A673 (cell line): ENCODE results near the gene EPB41L3. TPM values are rescaled to one million over a fixed set of nuclear protein-coding genes. Genes with fewer than 3 reads are reported as not detected.

Source experiments
- BruUV-seq: library from RNA; stranded (reverse); fragments of 400-500 nt; replicated peaks from 2 replicates; lab custom pipeline; 2021; lab: Mats Ljungman, UMichigan
- CTCF ChIA-PET: fragments of 300-600 bp; sonication (Branson Sonifier 250); formaldehyde crosslinking; loops from one replicate; lab custom pipeline; 2022; ENCODE audit warnings: antibody characterized with exemption; lab: Charles Lee
- POLR2A ChIA-PET: fragments of 300-600 bp; sonication (Branson Sonifier 250); formaldehyde crosslinking; loops from one replicate; lab custom pipeline; 2022; ENCODE audit warnings: antibody characterized with exemption; ENCODE audit not compliant: low non-redundant PET; lab: Charles Lee
- DNase-seq: peaks from one replicate; pipeline ENCODE4 v3.0.0-alpha.2; 2015; ENCODE audit warnings: low spot score
- H3K27ac ChIP-seq: fragments of 200-600 bp; sonication (generic); 2 replicates; pipeline ENCODE4 v1.5.1; 2016; ENCODE audit warnings: mixed run types, low read depth, mild to moderate bottlenecking, mixed read lengths, antibody characterized with exemption, low read length; ENCODE audit not compliant: poor library complexity, severe bottlenecking
- H3K27me3 ChIP-seq: fragments of 200-600 bp; sonication (generic); replicated peaks from 2 replicates; pipeline ENCODE4 v1.6.1; 2017; ENCODE audit warnings: mixed run types, low read depth, mild to moderate bottlenecking, mixed read lengths, antibody characterized with exemption, low read length; ENCODE audit not compliant: insufficient read depth, poor library complexity
- H3K36me3 ChIP-seq: fragments of 200-600 bp; sonication (generic); 2 replicates; pipeline ENCODE4 v1.6.1; 2016; ENCODE audit warnings: mixed run types, mild to moderate bottlenecking, mixed read lengths, antibody characterized with exemption, low read length; ENCODE audit not compliant: insufficient read depth, poor library complexity, severe bottlenecking
- H3K4me1 ChIP-seq: fragments of 200-600 bp; sonication (generic); 2 replicates; pipeline ENCODE4 v1.6.1; 2017; ENCODE audit warnings: mixed run types, mild to moderate bottlenecking, mixed read lengths, antibody characterized with exemption, low read length; ENCODE audit not compliant: insufficient read depth, poor library complexity, severe bottlenecking
- H3K4me3 ChIP-seq: fragments of 200-600 bp; sonication (generic); 2 replicates; pipeline ENCODE4 v1.5.1; 2016; ENCODE audit warnings: low read depth, mixed run types, mild to moderate bottlenecking, mixed read lengths, low read length; ENCODE audit not compliant: poor library complexity, severe bottlenecking
- H3K9me3 ChIP-seq: fragments of 200-600 bp; sonication (generic); 2 replicates; pipeline ENCODE4 v1.6.1; 2016; ENCODE audit warnings: mixed run types, low read depth, mild to moderate bottlenecking, mixed read lengths, antibody characterized with exemption, low read length; ENCODE audit not compliant: poor library complexity, severe bottlenecking
- EZH2 ChIP-seq: fragments of 200-600 bp; sonication (generic); IDR thresholded peaks from 2 replicates; pipeline ENCODE4 v1.6.1; 2017; ENCODE audit warnings: borderline replicate concordance, low read depth, mild to moderate bottlenecking, mixed read lengths, antibody characterized with exemption, low read length; ENCODE audit not compliant: poor library complexity, severe bottlenecking
- intact Hi-C: fragments of 100-400 bp; cut with micrococcal nuclease; formaldehyde crosslinking; loops from one replicate; pipeline ENCODE4 v1.10.0; 2022; ENCODE audit not compliant: unreplicated experiment
- total RNA-seq: library from RNA; stranded (reverse); gene quantifications from 2 replicates; pipeline ENCODE4 v1.2.3, GENCODE V29; 2021
- TF ChIP-seq, protein P1 (sequence below): fragments of 300-800, 200-600 bp; sonication (generic); conservative IDR thresholded peaks from 2 replicates; pipeline ENCODE4 v1.5.1; 2017; ENCODE audit warnings: low read depth, mild to moderate bottlenecking, antibody characterized with exemption, low read length, moderate library complexity, mixed read lengths

EPB41L3 gene
- total RNA-seq, 1 experiment from 2014 or later = 0.86 TPM

- CTCF ChIA-PET = no interaction called here
- intact Hi-C loops = no loop called here
Observed at GRCh38 chr18:5415665-5416064, 128.1 kb downstream of the EPB41L3 start.

DNA sequence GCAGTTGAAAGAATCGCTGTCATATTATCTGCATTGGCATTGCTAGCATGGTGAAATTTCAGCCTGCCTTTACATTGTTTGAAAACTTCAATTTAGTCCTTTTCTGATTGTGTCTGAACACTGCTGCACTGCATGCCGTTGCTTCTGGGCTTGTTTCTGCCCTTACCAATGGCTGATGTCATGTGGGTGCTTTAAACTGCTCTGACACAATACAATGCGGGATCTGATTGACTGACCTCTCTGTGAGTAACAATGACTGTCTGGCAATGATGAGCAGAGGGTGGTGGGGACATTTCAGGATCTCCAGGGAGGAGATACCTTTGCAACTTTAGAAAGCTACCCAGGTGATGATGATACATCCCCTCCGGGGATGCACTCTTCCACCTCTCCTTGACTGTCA is 128.8 kb downstream of the EPB41L3 start:
- no peak for DNase-seq
- Histone ChIP-seq H3K4me3 (no peak overlapping the region), H3K4me1 (no peaks in the 10 kb centered on the region), H3K27me3 (peaks cover 53% of the 10 kb centered on the region), H3K36me3 (no peaks in the 10 kb centered on the region), H3K9me3 (no peaks in the 10 kb centered on the region), H3K27ac (no peak overlapping the region)
- intact Hi-C loops = no loop called here
- ChIA-PET CTCF (no interaction called here), POLR2A (no interaction called here)
- BruUV-seq = no TSS peak
- TF ChIP-seq EZH2 = no peak
- TF ChIP-seq, protein P1, sequence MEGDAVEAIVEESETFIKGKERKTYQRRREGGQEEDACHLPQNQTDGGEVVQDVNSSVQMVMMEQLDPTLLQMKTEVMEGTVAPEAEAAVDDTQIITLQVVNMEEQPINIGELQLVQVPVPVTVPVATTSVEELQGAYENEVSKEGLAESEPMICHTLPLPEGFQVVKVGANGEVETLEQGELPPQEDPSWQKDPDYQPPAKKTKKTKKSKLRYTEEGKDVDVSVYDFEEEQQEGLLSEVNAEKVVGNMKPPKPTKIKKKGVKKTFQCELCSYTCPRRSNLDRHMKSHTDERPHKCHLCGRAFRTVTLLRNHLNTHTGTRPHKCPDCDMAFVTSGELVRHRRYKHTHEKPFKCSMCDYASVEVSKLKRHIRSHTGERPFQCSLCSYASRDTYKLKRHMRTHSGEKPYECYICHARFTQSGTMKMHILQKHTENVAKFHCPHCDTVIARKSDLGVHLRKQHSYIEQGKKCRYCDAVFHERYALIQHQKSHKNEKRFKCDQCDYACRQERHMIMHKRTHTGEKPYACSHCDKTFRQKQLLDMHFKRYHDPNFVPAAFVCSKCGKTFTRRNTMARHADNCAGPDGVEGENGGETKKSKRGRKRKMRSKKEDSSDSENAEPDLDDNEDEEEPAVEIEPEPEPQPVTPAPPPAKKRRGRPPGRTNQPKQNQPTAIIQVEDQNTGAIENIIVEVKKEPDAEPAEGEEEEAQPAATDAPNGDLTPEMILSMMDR = no peak

More at GRCh38 chr18:5415665-5416064, 128.1 kb downstream of the EPB41L3 start:
- peaks cover 57% of the 10 kb centered on the region for H3K27me3 ChIP-seq
- no peaks in the 10 kb centered on the region for H3K4me1 ChIP-seq
- DNase-seq = no peak
- H3K9me3 ChIP-seq = no peaks in the 10 kb centered on the region
- H3K36me3 ChIP-seq = no peaks in the 10 kb centered on the region
- no peak overlapping the region for H3K4me3 ChIP-seq
- POLR2A ChIA-PET = no interaction called here
- no peak overlapping the region for H3K27ac ChIP-seq
- no TSS peak for BruUV-seq
- TF ChIP-seq EZH2 = no peak
- TF ChIP-seq, protein P1 = no peak

GRCh38 chr18:5414546-5414945 is 129.3 kb downstream of the EPB41L3 start:
- Histone ChIP-seq H3K4me1 (no peaks in the 10 kb centered on the region), H3K9me3 (no peaks in the 10 kb centered on the region), H3K27ac (no peak overlapping the region), H3K36me3 (no peaks in the 10 kb centered on the region), H3K4me3 (no peak overlapping the region), H3K27me3 (peaks cover 50% of the 10 kb centered on the region)
- POLR2A ChIA-PET = no interaction called here
- CTCF ChIA-PET = no interaction called here
- TF ChIP-seq, protein P1 = no peak
- TF ChIP-seq EZH2 = no peak
- no peak for DNase-seq
- no TSS peak for BruUV-seq
- intact Hi-C loops = no loop called here
